CD8-positive, alpha-beta memory T cell (primary cell): Measurements from ENCODE around the gene B4GALT6. TPM values are rescaled to one million over a fixed set of nuclear protein-coding genes. Genes with fewer than 3 reads are reported as not detected.

Experiments used
- CTCF ChIA-PET: fragments of 350-600 bp; sonication (Branson Sonifier 250); formaldehyde crosslinking; loops from one replicate; lab custom pipeline; 2021; ENCODE audit warnings: antibody characterized with exemption; lab: Charles Lee
- POLR2A ChIA-PET: fragments of 350-600 bp; sonication (Branson Sonifier 250); formaldehyde crosslinking; loops from one replicate; lab custom pipeline; 2021; ENCODE audit warnings: antibody characterized with exemption; lab: Charles Lee
- DNase-seq, 5 donors: peaks; one replicate each; pipeline versions ENCODE4 v3.0.0 to v3.0.0-alpha.2; 2020 to 2022; ENCODE audit warnings: mixed read lengths in 1 of 5
- H3K27ac ChIP-seq: one replicate; pipeline ENCODE4 v1.7.0; 2013; ENCODE audit warnings: low read depth, mild to moderate bottlenecking, low read length, moderate library complexity
- H3K27me3 ChIP-seq: 2 replicates; pipeline ENCODE4 v1.7.0; 2013; ENCODE audit warnings: low read length, mild to moderate bottlenecking; ENCODE audit not compliant: insufficient read depth, poor library complexity, severe bottlenecking
- H3K36me3 ChIP-seq: 2 replicates; pipeline ENCODE4 v1.7.0; 2013; ENCODE audit warnings: mild to moderate bottlenecking, low read length, moderate library complexity; ENCODE audit not compliant: insufficient read depth
- H3K4me1 ChIP-seq: 2 replicates; pipeline ENCODE4 v1.7.0; 2013; ENCODE audit warnings: mild to moderate bottlenecking, low read length, moderate library complexity; ENCODE audit not compliant: insufficient read depth
- H3K4me3 ChIP-seq: 2 replicates; pipeline ENCODE4 v1.7.0; 2013; ENCODE audit warnings: mild to moderate bottlenecking, low read length
- H3K9me3 ChIP-seq: 2 replicates; pipeline ENCODE4 v1.7.0; 2013; ENCODE audit warnings: mild to moderate bottlenecking, low read length
- H3K27ac Mint-ChIP-seq, 8 donors: one replicate each; pipeline ENCODE4 v1.8.0; 2020 to 2021; ENCODE audit warnings: mixed read lengths in 8 of 8, mild to moderate bottlenecking in 6 of 8, inconsistent platforms in 3 of 8, moderate library complexity in 3 of 8
- H3K27me3 Mint-ChIP-seq, 2 donors: one replicate each; pipeline ENCODE4 v1.8.0; 2020 to 2021; ENCODE audit warnings: mixed read lengths in 2 of 2, mild to moderate bottlenecking in 1 of 2, moderate library complexity in 1 of 2
- H3K36me3 Mint-ChIP-seq, 3 donors: one replicate each; pipeline ENCODE4 v1.8.0; 2020 to 2021; ENCODE audit warnings: mixed read lengths in 3 of 3, inconsistent platforms in 1 of 3, mild to moderate bottlenecking in 1 of 3
- H3K4me1 Mint-ChIP-seq, 3 donors: one replicate each; pipeline ENCODE4 v1.8.0; 2020 to 2021; ENCODE audit warnings: mixed read lengths in 3 of 3, inconsistent platforms in 1 of 3, mild to moderate bottlenecking in 1 of 3
- H3K4me3 Mint-ChIP-seq, 7 donors: one replicate each; pipeline ENCODE4 v1.8.0; 2020 to 2021; ENCODE audit warnings: mixed read lengths in 7 of 7, mild to moderate bottlenecking in 6 of 7, moderate library complexity in 4 of 7, inconsistent platforms in 2 of 7
- H3K9me3 Mint-ChIP-seq, 5 donors: one replicate each; pipeline ENCODE4 v1.8.0; 2020 to 2022; ENCODE audit warnings: mixed read lengths in 5 of 5, mild to moderate bottlenecking in 3 of 5, moderate library complexity in 2 of 5, inconsistent platforms in 1 of 5
- polyA plus RNA-seq: library from polyadenylated mRNA; unstranded; fragments of 300-500 nt; fragmentation: Illumina TruSeq; gene quantifications from one replicate; pipeline ENCODE4 v1.2.3, GENCODE V29; 2021
- total RNA-seq, 2 experiments: library from RNA; stranded (reverse); gene quantifications; one replicate each; pipeline ENCODE4 v1.2.3, GENCODE V29; 2021

The B4GALT6 gene
- total and polyA plus RNA-seq, 3 experiments from 2014 or later: 0.18 to 5.1 (median 3.4) TPM

- no peak for DNase-seq
- H3K4me3 Mint-ChIP-seq: no peak overlapping the region
- no peaks in the 10 kb centered on the region for H3K4me1 Mint-ChIP-seq
- H3K27ac Mint-ChIP-seq: no peak overlapping the region
- H3K36me3 ChIP-seq: no peaks in the 10 kb centered on the region
- no peak overlapping the region for H3K27ac ChIP-seq
- ChIA-PET POLR2A (no interaction called here), CTCF (no interaction called here)
- no peaks in the 10 kb centered on the region for H3K9me3 Mint-ChIP-seq
- no peaks in the 10 kb centered on the region for H3K27me3 ChIP-seq
- H3K4me1 ChIP-seq: no peaks in the 10 kb centered on the region
- H3K36me3 Mint-ChIP-seq: no peaks in the 10 kb centered on the region
- H3K9me3 ChIP-seq: no peaks in the 10 kb centered on the region
- peaks cover 2 to 13% of the 10 kb centered on the region in 2 donors for H3K27me3 Mint-ChIP-seq
- H3K4me3 ChIP-seq: no peak overlapping the region
These were observed 18.3 kb downstream of the B4GALT6 start for GRCh38 chr18:31666055-31666454.

GRCh38 chr18:31664101-31664500, 20.3 kb downstream of the B4GALT6 start:
- ChIA-PET POLR2A (no interaction called here), CTCF (interaction anchor here (1.3 kb wide), 1 partner anchor 13 kb away, joined by 3 read pairs; no protein-coding TSS in a partner anchor)
- H3K9me3 Mint-ChIP-seq: no peaks in the 10 kb centered on the region
- no peak for DNase-seq
- H3K36me3 ChIP-seq: no peaks in the 10 kb centered on the region
- no peaks in the 10 kb centered on the region for H3K9me3 ChIP-seq
- H3K27me3 ChIP-seq: no peaks in the 10 kb centered on the region
- H3K4me1 Mint-ChIP-seq: peaks cover 1 to 6% (median 2%) of the 10 kb centered on the region in 3 donors
- no peaks in the 10 kb centered on the region for H3K4me1 ChIP-seq
- no peak overlapping the region for H3K27ac Mint-ChIP-seq
- H3K36me3 Mint-ChIP-seq: no peaks in the 10 kb centered on the region
- no peak overlapping the region for H3K4me3 ChIP-seq
- no peak overlapping the region for H3K4me3 Mint-ChIP-seq
- H3K27ac ChIP-seq: no peak overlapping the region
- peaks cover 0 to 12% of the 10 kb centered on the region in 2 donors for H3K27me3 Mint-ChIP-seq

GRCh38 chr18:31661965-31662364, 22.4 kb downstream of the B4GALT6 start:
- ChIA-PET CTCF (no interaction called here), POLR2A (no interaction called here)
- no peaks in the 10 kb centered on the region for H3K9me3 Mint-ChIP-seq
- no peaks in the 10 kb centered on the region for H3K36me3 Mint-ChIP-seq
- Histone ChIP-seq H3K4me1 (no peaks in the 10 kb centered on the region), H3K36me3 (no peaks in the 10 kb centered on the region), H3K4me3 (no peak overlapping the region), H3K9me3 (no peaks in the 10 kb centered on the region), H3K27me3 (no peaks in the 10 kb centered on the region), H3K27ac (no peak overlapping the region)
- H3K27me3 Mint-ChIP-seq: peaks cover 1 to 15% of the 10 kb centered on the region in 2 donors
- DNase-seq: no peak
- H3K4me3 Mint-ChIP-seq: no peak overlapping the region
- H3K27ac Mint-ChIP-seq: no peak overlapping the region
- peaks cover 5 to 20% (median 6%) of the 10 kb centered on the region in 3 donors for H3K4me1 Mint-ChIP-seq

GRCh38 chr18:31660763-31661162, 23.6 kb downstream of the B4GALT6 start:
- H3K27ac ChIP-seq: no peak overlapping the region
- ChIA-PET POLR2A (no interaction called here), CTCF (no interaction called here)
- DNase-seq: no peak
- no peaks in the 10 kb centered on the region for H3K4me1 ChIP-seq
- Mint-ChIP-seq H3K4me3 (no peak overlapping the region), H3K27ac (no peak overlapping the region), H3K9me3 (no peaks in the 10 kb centered on the region), H3K36me3 (no peaks in the 10 kb centered on the region), H3K27me3 (peaks cover 1 to 19% of the 10 kb centered on the region in 2 donors), H3K4me1 (peaks cover 5 to 20% (median 6%) of the 10 kb centered on the region in 3 donors)
- H3K4me3 ChIP-seq: no peak overlapping the region
- no peaks in the 10 kb centered on the region for H3K36me3 ChIP-seq
- H3K27me3 ChIP-seq: no peaks in the 10 kb centered on the region
- no peaks in the 10 kb centered on the region for H3K9me3 ChIP-seq

GRCh38 chr18:31659576-31660177, 24.7 kb downstream of the B4GALT6 start:
- CTCF ChIA-PET: no interaction called here

GRCh38 chr18:31658670-31659575, 25.5 kb downstream of the B4GALT6 start:
- peak overlapping the region in 4 of 8 donors; percentile 1 to 71 (median 48) for H3K27ac Mint-ChIP-seq
- H3K4me1 Mint-ChIP-seq: peaks cover 5 to 20% (median 6%) of the 10 kb centered on the region in 3 donors
- CTCF ChIA-PET: no interaction called here
- Histone ChIP-seq H3K27me3 (no peaks in the 10 kb centered on the region), H3K4me3 (no peak overlapping the region), H3K27ac (peak overlapping the region; percentile 28), H3K9me3 (no peaks in the 10 kb centered on the region), H3K4me1 (no peaks in the 10 kb centered on the region), H3K36me3 (no peaks in the 10 kb centered on the region)
- peaks cover 3 to 23% of the 10 kb centered on the region in 2 donors for H3K27me3 Mint-ChIP-seq
- POLR2A ChIA-PET: no interaction called here
- DNase-seq: no peak
- H3K9me3 Mint-ChIP-seq: no peaks in the 10 kb centered on the region
- H3K4me3 Mint-ChIP-seq: peak overlapping the region in 4 of 7 donors; percentile 37 to 62 (median 48)
- no peaks in the 10 kb centered on the region for H3K36me3 Mint-ChIP-seq

More at GRCh38 chr18:31659576-31660177, 24.7 kb downstream of the B4GALT6 start:
- Mint-ChIP-seq H3K27me3 (peaks cover 3 to 23% of the 10 kb centered on the region in 2 donors), H3K27ac (no peak overlapping the region), H3K4me3 (no peak overlapping the region), H3K36me3 (no peaks in the 10 kb centered on the region), H3K4me1 (peaks cover 5 to 20% (median 6%) of the 10 kb centered on the region in 3 donors), H3K9me3 (no peaks in the 10 kb centered on the region)
- POLR2A ChIA-PET: no interaction called here
- H3K4me3 ChIP-seq: no peak overlapping the region
- no peak for DNase-seq
- H3K27ac ChIP-seq: no peak overlapping the region
- no peaks in the 10 kb centered on the region for H3K9me3 ChIP-seq
- H3K27me3 ChIP-seq: no peaks in the 10 kb centered on the region
- H3K4me1 ChIP-seq: no peaks in the 10 kb centered on the region
- no peaks in the 10 kb centered on the region for H3K36me3 ChIP-seq

- CTCF ChIA-PET: no interaction called here
- Mint-ChIP-seq H3K27me3 (peaks cover 8 to 28% of the 10 kb centered on the region in 2 donors), H3K27ac (no peak overlapping the region), H3K4me1 (peaks cover 5 to 20% (median 6%) of the 10 kb centered on the region in 3 donors), H3K4me3 (peak overlapping the region in 1 of 7 donors; percentile 33), H3K9me3 (no peaks in the 10 kb centered on the region), H3K36me3 (no peaks in the 10 kb centered on the region)
- H3K36me3 ChIP-seq: no peaks in the 10 kb centered on the region
- H3K4me3 ChIP-seq: no peak overlapping the region
- no peaks in the 10 kb centered on the region for H3K27me3 ChIP-seq
- POLR2A ChIA-PET: no interaction called here
- peak overlapping the region; percentile 28 for H3K27ac ChIP-seq
- no peaks in the 10 kb centered on the region for H3K4me1 ChIP-seq
- no peaks in the 10 kb centered on the region for H3K9me3 ChIP-seq
- DNase-seq: no peak
These were observed 26.3 kb downstream of the B4GALT6 start for GRCh38 chr18:31657823-31658669.
